ENCODE measurements around the gene ASB14.

DNA sequence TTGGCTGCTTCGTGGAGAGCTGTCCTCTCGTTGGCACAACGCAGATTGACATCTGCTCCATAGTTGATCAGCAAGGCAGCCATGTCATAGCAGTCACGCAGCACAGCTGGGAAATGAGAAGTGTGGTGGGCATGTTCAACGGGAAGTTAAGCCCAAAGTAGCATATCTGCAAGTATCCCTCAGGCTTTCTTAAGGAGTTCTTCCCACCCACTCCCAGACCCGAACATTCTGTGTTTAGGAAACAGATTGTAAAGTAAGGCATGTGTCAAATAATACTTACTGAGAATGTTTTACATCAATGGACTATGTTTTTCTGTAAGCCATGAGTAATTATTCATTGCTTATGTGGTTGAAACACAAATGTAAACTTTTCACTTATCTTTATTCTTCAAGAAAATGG, 9.2 kb downstream of the ASB14 start:
- TF ChIP-seq, protein P1, sequence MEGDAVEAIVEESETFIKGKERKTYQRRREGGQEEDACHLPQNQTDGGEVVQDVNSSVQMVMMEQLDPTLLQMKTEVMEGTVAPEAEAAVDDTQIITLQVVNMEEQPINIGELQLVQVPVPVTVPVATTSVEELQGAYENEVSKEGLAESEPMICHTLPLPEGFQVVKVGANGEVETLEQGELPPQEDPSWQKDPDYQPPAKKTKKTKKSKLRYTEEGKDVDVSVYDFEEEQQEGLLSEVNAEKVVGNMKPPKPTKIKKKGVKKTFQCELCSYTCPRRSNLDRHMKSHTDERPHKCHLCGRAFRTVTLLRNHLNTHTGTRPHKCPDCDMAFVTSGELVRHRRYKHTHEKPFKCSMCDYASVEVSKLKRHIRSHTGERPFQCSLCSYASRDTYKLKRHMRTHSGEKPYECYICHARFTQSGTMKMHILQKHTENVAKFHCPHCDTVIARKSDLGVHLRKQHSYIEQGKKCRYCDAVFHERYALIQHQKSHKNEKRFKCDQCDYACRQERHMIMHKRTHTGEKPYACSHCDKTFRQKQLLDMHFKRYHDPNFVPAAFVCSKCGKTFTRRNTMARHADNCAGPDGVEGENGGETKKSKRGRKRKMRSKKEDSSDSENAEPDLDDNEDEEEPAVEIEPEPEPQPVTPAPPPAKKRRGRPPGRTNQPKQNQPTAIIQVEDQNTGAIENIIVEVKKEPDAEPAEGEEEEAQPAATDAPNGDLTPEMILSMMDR (conservative IDR thresholded peaks at IDR 0.05 in 1 of 2, IDR thresholded peaks at IDR 0.05 in 1 of 2; ENCODE audit: extremely low read depth in 1 of 2, insufficient read depth in 1 of 2, low read depth in 1 of 2, low read length in 2 of 2) = no peak
- TF ChIP-seq EZH2 (IDR thresholded peaks at IDR 0.05; ENCODE audit: borderline replicate concordance, low read length) = no peak

Data from mammary epithelial cell (primary cell).